Psoas muscle (tissue), 8 donors: Measurements from ENCODE around the gene HTR7. TPM values are rescaled to one million over a fixed set of nuclear protein-coding genes. Genes with fewer than 3 reads are reported as not detected.

Experiments
- ATAC-seq, 4 donors: fragments of 200-7000 bp; cut with Tn5 transposase; one replicate each; pipeline ENCODE4 v1.9.1; 2020; ENCODE audit warnings: moderate library complexity in 3 of 4, mild to moderate bottlenecking in 2 of 4
- DNase-seq, 2 donors: peaks; one replicate each; pipeline ENCODE4 v3.0.0-alpha.2; 2020
- H3K27ac ChIP-seq: fragments of 200-600 bp; one replicate; pipeline ENCODE4 v1.8.0; 2022
- H3K27me3 ChIP-seq, 3 donors: fragments of 200-600 bp in 1 of 3; one replicate each; pipeline versions ENCODE4 v1.6.1 to v1.8.0; 2013 to 2022; ENCODE audit warnings: low read length in 2 of 3, mild to moderate bottlenecking in 2 of 3, moderate library complexity in 1 of 3; ENCODE audit not compliant: insufficient read depth in 3 of 3
- H3K36me3 ChIP-seq, 2 donors: fragments of 200-600 bp in 1 of 2; one replicate each; pipeline versions ENCODE4 v1.6.1 to v1.8.0; 2013 to 2022; ENCODE audit warnings: low read depth in 1 of 2, mild to moderate bottlenecking in 1 of 2, moderate library complexity in 1 of 2; ENCODE audit not compliant: insufficient read depth in 1 of 2
- H3K4me1 ChIP-seq: fragments of 200-600 bp; one replicate; pipeline ENCODE4 v1.8.0; 2022
- H3K4me3 ChIP-seq: fragments of 200-600 bp; one replicate; pipeline ENCODE4 v1.8.0; 2022; ENCODE audit warnings: mild to moderate bottlenecking
- H3K9me3 ChIP-seq: fragments of 200-600 bp; one replicate; pipeline ENCODE4 v1.8.0; 2022
- WGBS, 3 donors: extraction: QIAGEN DNeasy Blood & Tissue Kit; methylation state at CpG; one replicate each; pipeline versions ENCODE4 v1.1.6 to v1.1.7; 2013; 5-methylcytosine and 5-hydroxymethylcytosine counted together
- intact Hi-C, 2 donors: fragments of 100-400 bp; cut with DNase I; formaldehyde crosslinking; loops; one replicate each; pipeline versions ENCODE4 v1.11.0 to v1.14.2; 2022
- polyA plus RNA-seq, 3 donors: library from polyadenylated mRNA; stranded (reverse); fragments of 200-250 nt; gene quantifications; one replicate each; pipeline ENCODE4 v1.2.3, GENCODE V29; 2013
- total RNA-seq, 4 donors: library from RNA; stranded (reverse); fragmentation: NEBNext Ultra II Directional in 2 of 4; extraction: Animal tissue kit (Norgen Biotek cat#: 25700) in 2 of 4; gene quantifications; one replicate each; pipeline versions ENCODE4 v1.2.1 to v1.2.4, GENCODE V29; 2021 to 2023
- TF ChIP-seq, protein P1 (sequence below): fragments of 200-600 bp; IDR thresholded peaks from one replicate; pipeline ENCODE4 v1.8.0; 2022; ENCODE audit warnings: antibody characterized with exemption
- donor health status: healthy with polysubstance abuse.
- donor health status: DM: no; HTN: no; CAD: no; lungs with moderate emphysema.
- donor health status: Bipolar disorder and iron deficiency.
- donor health status: healthy.
- donor health status: DM: yes; HTN: yes; CAD: no.
- donor health status: DM: no; HTN: no; CAD: no.
- donor health status: DM: no; HTN: no; CAD: no.
- donor health status: DM: yes; HTN: yes; CAD: no.

The HTR7 gene
- total and polyA plus RNA-seq, 7 donors, result 0.24 to 1.3 (median 0.39) TPM

- Histone ChIP-seq H3K36me3 (no peaks in the 10 kb centered on the region), H3K9me3 (no peaks in the 10 kb centered on the region), H3K27me3 (peaks cover 0 to 4% (median 3%) of the 10 kb centered on the region in 3 donors), H3K27ac (no peak overlapping the region), H3K4me3 (no peak overlapping the region), H3K4me1 (no peaks in the 10 kb centered on the region)
- TF ChIP-seq, protein P1, sequence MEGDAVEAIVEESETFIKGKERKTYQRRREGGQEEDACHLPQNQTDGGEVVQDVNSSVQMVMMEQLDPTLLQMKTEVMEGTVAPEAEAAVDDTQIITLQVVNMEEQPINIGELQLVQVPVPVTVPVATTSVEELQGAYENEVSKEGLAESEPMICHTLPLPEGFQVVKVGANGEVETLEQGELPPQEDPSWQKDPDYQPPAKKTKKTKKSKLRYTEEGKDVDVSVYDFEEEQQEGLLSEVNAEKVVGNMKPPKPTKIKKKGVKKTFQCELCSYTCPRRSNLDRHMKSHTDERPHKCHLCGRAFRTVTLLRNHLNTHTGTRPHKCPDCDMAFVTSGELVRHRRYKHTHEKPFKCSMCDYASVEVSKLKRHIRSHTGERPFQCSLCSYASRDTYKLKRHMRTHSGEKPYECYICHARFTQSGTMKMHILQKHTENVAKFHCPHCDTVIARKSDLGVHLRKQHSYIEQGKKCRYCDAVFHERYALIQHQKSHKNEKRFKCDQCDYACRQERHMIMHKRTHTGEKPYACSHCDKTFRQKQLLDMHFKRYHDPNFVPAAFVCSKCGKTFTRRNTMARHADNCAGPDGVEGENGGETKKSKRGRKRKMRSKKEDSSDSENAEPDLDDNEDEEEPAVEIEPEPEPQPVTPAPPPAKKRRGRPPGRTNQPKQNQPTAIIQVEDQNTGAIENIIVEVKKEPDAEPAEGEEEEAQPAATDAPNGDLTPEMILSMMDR, result no peak
- intact Hi-C loops, result loop anchor here in 1 of 2 donors (10.0 kb wide), 1 partner anchor 233 kb away; no protein-coding TSS in a partner anchor
- WGBS, 3 donors, result 82 to 86% (median 83%) methylated on average over 3 of the region's 3 CpGs
- ATAC-seq (no peak), DNase-seq (no peak)
These were observed 115.8 kb downstream of the HTR7 start for GRCh38 chr10:90741926-90742565.

- Histone ChIP-seq H3K9me3 (no peaks in the 10 kb centered on the region), H3K27me3 (peaks cover 0 to 3% (median 0%) of the 10 kb centered on the region in 3 donors), H3K4me1 (no peaks in the 10 kb centered on the region), H3K4me3 (no peak overlapping the region), H3K27ac (no peak overlapping the region), H3K36me3 (no peaks in the 10 kb centered on the region)
- ATAC-seq, result no peak
- WGBS, 3 donors, result 72 to 78% (median 76%) methylated on average over 2 of the region's 2 CpGs
- intact Hi-C loops, result loop anchor here in 1 of 2 donors (10.0 kb wide), 1 partner anchor 235 kb away; no protein-coding TSS in a partner anchor
- TF ChIP-seq, protein P1, result no peak
- DNase-seq, result no peak
These were observed 117.6 kb downstream of the HTR7 start for GRCh38 chr10:90740265-90740664.

- ATAC-seq (no peak), DNase-seq (no peak)
- Histone ChIP-seq H3K27me3 (peaks cover 0 to 3% (median 0%) of the 10 kb centered on the region in 3 donors), H3K9me3 (no peaks in the 10 kb centered on the region), H3K4me3 (no peak overlapping the region), H3K36me3 (no peaks in the 10 kb centered on the region), H3K4me1 (no peaks in the 10 kb centered on the region), H3K27ac (no peak overlapping the region)
- intact Hi-C loops, result no loop called here
- 45 to 46% (median 46%) methylated on average over 2 of the region's 2 CpGs for WGBS, 3 donors
- TF ChIP-seq, protein P1, result no peak
These were observed 119.0 kb downstream of the HTR7 start for GRCh38 chr10:90738885-90739284.

- Histone ChIP-seq H3K27me3 (no peaks in the 10 kb centered on the region), H3K4me3 (no peak overlapping the region), H3K9me3 (no peaks in the 10 kb centered on the region), H3K27ac (no peak overlapping the region), H3K4me1 (no peaks in the 10 kb centered on the region), H3K36me3 (no peaks in the 10 kb centered on the region)
- 30 to 44% (median 37%) methylated on average over 2 of the region's 2 CpGs for WGBS, 3 donors
- DNase-seq (no peak), ATAC-seq (no peak)
- intact Hi-C loops, result no loop called here
- TF ChIP-seq, protein P1, result no peak
These were observed 123.4 kb downstream of the HTR7 start for GRCh38 chr10:90734415-90734814.

GRCh38 chr10:90732581-90732980 is 125.3 kb downstream of the HTR7 start:
- no peaks in the 10 kb centered on the region for H3K4me1 ChIP-seq
- H3K27ac ChIP-seq, result no peak overlapping the region
- DNase-seq, result no peak
- no peaks in the 10 kb centered on the region for H3K36me3 ChIP-seq
- intact Hi-C loops, result no loop called here
- H3K4me3 ChIP-seq, result no peak overlapping the region
- WGBS, 3 donors, result 46 to 52% (median 47%) methylated on average over 3 of the region's 3 CpGs
- TF ChIP-seq, protein P1, result no peak
- H3K27me3 ChIP-seq, result no peaks in the 10 kb centered on the region
- no peaks in the 10 kb centered on the region for H3K9me3 ChIP-seq
- ATAC-seq, result no peak
